Activated CD8-positive, alpha-beta T cell treated with anti-CD3 and anti-CD28 coated beads, Interleukin-2, amount 10 ng/mL, durations not matched to agents 7 days and 5 days (primary cell): ENCODE measurements around the gene ZMIZ1. TPM values are rescaled to one million over a fixed set of nuclear protein-coding genes. Genes with fewer than 3 reads are reported as not detected.
A peak's percentile ranks its signal among the peaks of the same experiment; 100 is the strongest.

Experiments used
- ATAC-seq: fragments of 150-1000 bp; cut with Tn5 transposase; one replicate; pipeline ENCODE4 v1.10.0; 2021; ENCODE audit warnings: moderate library complexity
- CTCF ChIA-PET: fragments of 350-600 bp; sonication (Branson Sonifier 250); formaldehyde crosslinking; loops from one replicate; lab custom pipeline; 2021; ENCODE audit warnings: antibody characterized with exemption; lab: Charles Lee
- POLR2A ChIA-PET: fragments of 350-600 bp; sonication (Branson Sonifier 250); formaldehyde crosslinking; loops from one replicate; lab custom pipeline; 2021; ENCODE audit warnings: antibody characterized with exemption; lab: Charles Lee
- DNase-seq: peaks from one replicate; pipeline ENCODE4 v3.0.0-alpha.2; 2020
- H3K27ac Mint-ChIP-seq: one replicate; pipeline ENCODE4 v1.8.0; 2021; ENCODE audit warnings: mild to moderate bottlenecking, mixed read lengths
- H3K27me3 Mint-ChIP-seq: one replicate; pipeline ENCODE4 v1.8.0; 2021; ENCODE audit warnings: low read depth, mixed read lengths
- H3K36me3 Mint-ChIP-seq: one replicate; pipeline ENCODE4 v1.8.0; 2021; ENCODE audit warnings: low read depth, mixed read lengths
- H3K4me1 Mint-ChIP-seq: one replicate; pipeline ENCODE4 v1.8.0; 2021; ENCODE audit warnings: low read depth, mixed read lengths
- H3K4me3 Mint-ChIP-seq: one replicate; pipeline ENCODE4 v1.8.0; 2021; ENCODE audit warnings: mild to moderate bottlenecking, mixed read lengths
- H3K9me3 Mint-ChIP-seq: one replicate; pipeline ENCODE4 v1.8.0; 2022; ENCODE audit warnings: mixed read lengths; ENCODE audit not compliant: insufficient read depth
- total RNA-seq, 2 experiments: library from RNA; stranded (reverse); gene quantifications; one replicate each; pipeline ENCODE4 v1.2.3, GENCODE V29; 2021

Gene ZMIZ1
- total RNA-seq, 2 experiments from 2014 or later: 39.9 to 40.6 TPM

DNA sequence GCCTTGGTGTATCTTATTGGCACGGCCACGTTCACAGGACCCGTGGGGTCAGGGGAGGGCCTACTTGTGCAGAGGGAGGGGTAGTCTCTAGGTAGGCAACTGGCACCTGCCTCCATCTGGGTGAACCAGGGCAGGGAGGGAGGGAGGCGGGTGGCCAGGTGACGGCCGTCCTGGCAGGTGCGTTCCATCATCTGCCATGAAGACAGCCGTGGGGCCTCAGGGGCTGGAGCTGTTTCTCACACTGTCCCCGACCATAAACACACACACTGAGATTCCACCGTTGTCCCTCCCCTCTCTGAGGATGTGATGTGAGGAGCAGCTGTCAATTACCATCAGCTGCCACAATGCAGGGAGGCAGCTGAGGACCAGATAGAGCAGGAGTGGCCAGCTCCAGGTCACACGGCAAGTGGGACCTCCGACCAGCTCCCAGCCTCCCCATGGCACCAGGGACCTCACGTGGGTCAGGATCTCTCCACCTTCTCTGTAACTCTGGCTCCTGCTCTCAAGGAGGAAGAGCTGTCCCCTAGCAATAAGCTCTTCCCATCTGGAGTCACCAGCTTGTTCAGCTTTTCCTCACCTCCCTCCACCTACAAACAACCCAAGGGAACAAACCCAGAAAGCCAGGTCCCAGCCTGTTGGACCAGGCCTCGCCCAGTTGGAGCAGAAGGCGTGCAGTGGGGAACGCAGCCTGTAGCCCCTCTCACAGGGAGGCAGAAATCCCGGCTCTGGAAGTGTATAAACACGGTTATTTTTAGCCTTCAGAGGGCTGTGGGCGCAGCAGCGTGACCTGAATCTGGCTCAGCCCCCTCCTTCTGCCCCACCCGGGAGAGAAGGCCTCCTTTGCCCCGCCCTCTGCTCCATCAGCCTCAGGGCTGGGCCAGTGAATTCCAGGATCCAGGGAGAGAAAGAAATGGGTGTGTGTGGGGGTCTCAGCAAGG lies 33.1 kb downstream of the ZMIZ1 start:
- peaks cover 28% of the 10 kb centered on the region for H3K4me1 Mint-ChIP-seq
- H3K27me3 Mint-ChIP-seq: no peaks in the 10 kb centered on the region
- no peak overlapping the region for H3K27ac Mint-ChIP-seq
- H3K9me3 Mint-ChIP-seq: no peaks in the 10 kb centered on the region
- POLR2A ChIA-PET: interaction anchor here (1.5 kb wide), 1 partner anchor 20 kb away, joined by 4 read pairs; no protein-coding TSS in a partner anchor
- H3K36me3 Mint-ChIP-seq: no peaks in the 10 kb centered on the region
- CTCF ChIA-PET: interaction anchor here (1.1 to 1.6 kb wide), 2 partner anchors 22 to 93 kb away, joined by 3 to 6 read pairs; no protein-coding TSS in a partner anchor
- H3K4me3 Mint-ChIP-seq: no peak overlapping the region
- ATAC-seq (peak; percentile 35), DNase-seq (no peak)

DNA sequence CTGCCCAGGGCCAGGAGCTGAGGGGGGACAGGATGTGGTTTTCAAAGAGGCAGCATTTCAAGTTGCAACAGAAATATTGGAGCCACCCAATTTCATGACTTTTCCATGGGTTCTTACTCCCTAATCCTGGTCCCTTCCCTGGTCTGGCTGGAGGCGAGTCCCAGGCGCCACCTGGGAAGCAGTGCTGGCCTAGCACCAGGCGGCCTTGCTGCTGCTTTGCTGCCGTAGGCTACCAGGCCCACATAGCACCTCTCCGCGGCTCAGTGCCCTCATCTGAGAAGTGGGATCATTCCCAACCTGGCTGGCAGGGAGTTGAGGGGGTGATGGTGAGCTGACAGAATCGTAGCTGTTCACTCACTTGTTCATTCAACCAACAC lies 33.7 kb downstream of the ZMIZ1 start:
- no peak for ATAC-seq
- H3K27me3 Mint-ChIP-seq: no peaks in the 10 kb centered on the region
- no peak for DNase-seq
- H3K36me3 Mint-ChIP-seq: no peaks in the 10 kb centered on the region
- CTCF ChIA-PET: interaction anchor here (1.6 kb wide), 1 partner anchor 93 kb away, joined by 6 read pairs; no protein-coding TSS in a partner anchor
- no peak overlapping the region for H3K4me3 Mint-ChIP-seq
- H3K27ac Mint-ChIP-seq: no peak overlapping the region
- H3K9me3 Mint-ChIP-seq: no peaks in the 10 kb centered on the region
- POLR2A ChIA-PET: no interaction called here
- peaks cover 28% of the 10 kb centered on the region for H3K4me1 Mint-ChIP-seq

DNA sequence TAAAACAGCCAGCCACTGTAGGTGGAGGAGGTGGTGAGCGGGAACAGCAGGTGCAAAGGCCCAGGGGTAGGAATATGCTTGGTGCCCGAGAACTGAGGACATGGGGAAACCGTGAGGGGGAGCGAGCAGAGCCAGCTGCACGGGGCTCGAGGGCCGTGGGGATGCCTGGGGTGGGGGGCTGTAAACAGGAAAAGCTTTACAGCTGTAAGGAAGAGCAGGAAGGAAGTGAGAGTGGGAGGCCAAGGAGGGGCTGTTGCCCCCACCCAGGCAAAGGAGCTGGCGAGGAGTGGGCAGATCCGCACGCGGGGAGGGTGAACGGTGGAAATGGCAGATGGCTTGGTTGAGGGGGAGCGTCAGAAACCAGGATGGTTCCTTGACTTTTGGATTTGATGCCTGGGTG lies 34.4 kb downstream of the ZMIZ1 start:
- H3K4me1 Mint-ChIP-seq: peaks cover 28% of the 10 kb centered on the region
- ATAC-seq (no peak), DNase-seq (no peak)
- peak overlapping the region; percentile 34 for H3K27ac Mint-ChIP-seq
- no peaks in the 10 kb centered on the region for H3K27me3 Mint-ChIP-seq
- ChIA-PET POLR2A (no interaction called here), CTCF (no interaction called here)
- no peak overlapping the region for H3K4me3 Mint-ChIP-seq
- no peaks in the 10 kb centered on the region for H3K36me3 Mint-ChIP-seq
- no peaks in the 10 kb centered on the region for H3K9me3 Mint-ChIP-seq

DNA sequence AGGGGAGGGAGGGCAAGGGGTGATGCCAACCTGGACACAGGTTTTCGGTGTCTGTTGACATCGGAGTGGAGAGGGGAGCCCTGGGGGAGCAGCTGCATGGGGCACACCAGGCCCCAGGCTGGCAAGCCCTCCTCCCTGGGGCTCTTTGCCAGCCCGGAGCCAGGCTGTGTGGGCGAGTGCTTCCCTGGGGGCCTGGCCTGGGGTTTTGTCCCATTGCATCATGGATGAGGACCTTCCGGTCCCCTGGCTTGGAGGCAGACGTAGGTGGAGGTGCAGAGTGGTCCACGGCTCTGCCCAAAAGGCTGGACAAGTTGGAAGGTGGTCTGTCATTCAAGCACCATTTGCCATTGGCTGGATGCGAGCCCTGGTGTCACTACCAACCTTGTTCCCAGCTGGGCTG lies 34.8 kb downstream of the ZMIZ1 start:
- ATAC-seq: no peak
- ChIA-PET POLR2A (no interaction called here), CTCF (no interaction called here)
- no peak for DNase-seq
- peaks cover 28% of the 10 kb centered on the region for H3K4me1 Mint-ChIP-seq
- H3K4me3 Mint-ChIP-seq: no peak overlapping the region
- H3K9me3 Mint-ChIP-seq: no peaks in the 10 kb centered on the region
- H3K27ac Mint-ChIP-seq: no peak overlapping the region
- no peaks in the 10 kb centered on the region for H3K27me3 Mint-ChIP-seq
- no peaks in the 10 kb centered on the region for H3K36me3 Mint-ChIP-seq

DNA sequence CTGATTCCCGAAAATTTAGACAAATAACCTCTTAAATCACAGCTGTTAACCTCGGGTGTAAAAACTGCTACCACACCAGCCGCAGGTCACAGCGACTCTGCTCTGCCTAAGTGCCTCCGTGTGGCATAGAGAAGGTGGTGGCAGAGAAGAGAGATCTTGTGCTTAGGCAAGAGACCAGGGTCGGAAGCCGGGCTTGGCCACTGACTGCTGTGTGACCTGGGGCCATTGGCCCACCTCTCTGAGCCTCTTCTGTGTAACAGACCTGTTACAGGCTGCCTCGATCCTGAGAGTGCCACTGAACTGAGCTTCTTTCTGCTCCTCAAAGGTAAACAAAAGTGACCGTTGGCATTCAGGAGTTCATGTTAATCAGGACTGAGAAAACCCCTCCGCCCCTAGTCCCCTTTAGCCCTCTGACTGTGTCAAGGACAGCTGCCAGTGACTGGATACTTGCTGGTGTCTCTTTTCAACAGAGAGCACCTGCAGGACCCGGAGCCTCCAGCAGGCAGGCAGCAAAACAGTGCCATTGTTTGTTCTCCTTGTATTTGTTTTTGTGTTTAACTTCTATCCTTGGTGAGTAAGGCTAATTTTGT lies 36.5 kb downstream of the ZMIZ1 start:
- H3K36me3 Mint-ChIP-seq: no peaks in the 10 kb centered on the region
- DNase-seq: no peak
- no peak overlapping the region for H3K27ac Mint-ChIP-seq
- no peak for ATAC-seq
- ChIA-PET CTCF (interaction anchor here (2.3 kb wide), 1 partner anchor 90 kb away, joined by 13 read pairs; no protein-coding TSS in a partner anchor), POLR2A (no interaction called here)
- H3K4me1 Mint-ChIP-seq: peaks cover 24% of the 10 kb centered on the region
- no peaks in the 10 kb centered on the region for H3K9me3 Mint-ChIP-seq
- no peak overlapping the region for H3K4me3 Mint-ChIP-seq
- no peaks in the 10 kb centered on the region for H3K27me3 Mint-ChIP-seq

DNA sequence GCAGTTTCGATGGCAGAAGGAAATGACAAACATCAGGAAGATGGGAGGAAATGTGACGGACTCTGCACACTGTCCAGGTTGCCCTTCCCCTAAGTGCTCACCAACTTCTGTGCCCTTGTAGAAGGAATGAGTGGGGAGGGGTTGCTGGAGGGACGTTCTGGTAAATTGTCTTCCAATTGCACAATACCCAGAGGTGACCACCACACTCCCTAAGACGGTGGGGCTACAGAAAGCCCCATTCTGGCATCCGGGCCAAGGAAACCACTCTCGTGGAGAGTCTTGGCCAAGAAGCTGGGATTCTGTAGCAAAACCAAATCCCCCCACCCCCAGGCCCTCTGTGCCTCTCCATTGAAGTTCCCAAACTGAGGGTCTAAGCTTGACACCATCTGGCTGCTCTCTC lies 37.1 kb downstream of the ZMIZ1 start:
- Mint-ChIP-seq H3K27me3 (no peaks in the 10 kb centered on the region), H3K4me3 (no peak overlapping the region), H3K27ac (no peak overlapping the region), H3K36me3 (no peaks in the 10 kb centered on the region), H3K9me3 (no peaks in the 10 kb centered on the region), H3K4me1 (peaks cover 24% of the 10 kb centered on the region)
- POLR2A ChIA-PET: interaction anchor here (0.8 kb wide), 1 partner anchor 13 kb away, joined by 4 read pairs; no protein-coding TSS in a partner anchor
- ATAC-seq (no peak), DNase-seq (no peak)
- CTCF ChIA-PET: interaction anchor here (2.3 kb wide), 1 partner anchor 90 kb away, joined by 13 read pairs; no protein-coding TSS in a partner anchor

DNA sequence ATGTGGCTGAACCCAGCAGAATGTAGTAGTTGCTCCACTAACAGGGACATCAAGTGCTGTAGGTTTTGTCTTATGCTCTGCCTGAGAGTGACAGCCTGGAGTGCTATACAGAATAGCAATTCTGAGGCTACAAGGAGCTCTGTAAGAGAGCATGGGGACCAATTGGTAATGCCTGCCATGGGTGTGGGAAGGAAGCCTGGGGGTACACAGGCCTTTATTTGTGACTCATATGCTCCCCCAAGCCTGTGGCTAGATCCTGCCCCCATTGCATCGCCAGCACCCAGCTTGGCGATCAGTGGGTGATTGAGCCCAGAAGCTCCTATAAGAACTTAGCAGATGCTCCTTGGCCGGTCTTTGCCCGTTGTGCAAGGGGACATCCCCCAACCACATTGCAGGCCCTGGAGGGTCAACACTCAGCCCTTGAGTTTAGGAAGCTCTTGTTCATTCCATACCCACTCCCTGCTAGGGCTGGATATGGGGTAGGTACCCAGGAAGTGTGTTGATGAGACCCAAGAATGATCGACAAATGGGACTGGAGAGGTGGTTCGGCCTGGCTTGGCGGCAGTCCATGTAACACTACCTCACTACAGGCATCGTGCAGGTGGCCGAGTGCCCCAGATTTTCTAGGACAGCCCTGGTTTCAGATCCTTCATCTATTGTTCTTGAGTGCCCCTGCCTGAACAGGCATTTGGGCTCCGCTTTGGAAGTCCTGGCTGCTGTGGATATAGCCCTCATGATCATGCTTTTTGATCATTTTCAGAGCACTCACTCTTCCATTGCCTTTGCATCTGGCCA lies 37.7 kb downstream of the ZMIZ1 start:
- Mint-ChIP-seq H3K27ac (no peak overlapping the region), H3K36me3 (no peaks in the 10 kb centered on the region), H3K4me3 (no peak overlapping the region), H3K4me1 (peaks cover 24% of the 10 kb centered on the region), H3K9me3 (no peaks in the 10 kb centered on the region), H3K27me3 (no peaks in the 10 kb centered on the region)
- DNase-seq (no peak), ATAC-seq (no peak)
- CTCF ChIA-PET: interaction anchor here (2.3 kb wide), 1 partner anchor 89 kb away, joined by 13 read pairs; no protein-coding TSS in a partner anchor
- POLR2A ChIA-PET: interaction anchor here (0.8 kb wide), 1 partner anchor 12 kb away, joined by 4 read pairs; no protein-coding TSS in a partner anchor

DNA sequence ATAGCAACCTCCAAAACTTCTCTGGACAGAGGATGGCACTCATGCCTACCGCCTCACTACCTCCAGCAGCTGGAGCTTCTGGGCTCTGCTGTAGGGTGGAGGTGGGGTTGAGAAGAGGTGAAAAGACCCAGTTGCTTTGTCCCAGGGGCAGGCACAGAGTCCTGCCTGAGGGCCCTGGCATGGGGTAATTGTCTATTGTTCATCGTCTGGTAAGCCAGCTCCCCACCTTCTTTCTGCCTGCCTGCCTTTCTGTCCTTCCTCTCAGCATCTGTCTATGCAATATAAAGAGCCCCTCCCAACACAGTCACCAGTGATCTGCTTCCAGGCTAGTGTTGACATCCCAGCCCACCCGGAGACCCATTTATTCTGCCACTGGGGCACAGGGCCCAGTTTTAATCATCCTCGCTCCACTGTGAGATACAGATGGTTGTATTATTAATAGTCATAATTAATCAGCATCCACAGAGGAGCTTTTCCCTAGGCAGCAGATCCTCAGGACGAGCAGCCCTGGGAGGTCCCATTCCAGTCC lies 39.0 kb downstream of the ZMIZ1 start:
- Mint-ChIP-seq H3K9me3 (no peaks in the 10 kb centered on the region), H3K27ac (no peak overlapping the region), H3K4me1 (peaks cover 13% of the 10 kb centered on the region), H3K27me3 (no peaks in the 10 kb centered on the region), H3K4me3 (no peak overlapping the region), H3K36me3 (no peaks in the 10 kb centered on the region)
- no peak for ATAC-seq
- no peak for DNase-seq
- ChIA-PET CTCF (no interaction called here), POLR2A (interaction anchor here (0.6 kb wide), 1 partner anchor 1075 kb away, joined by 3 read pairs; no protein-coding TSS in a partner anchor)

DNA sequence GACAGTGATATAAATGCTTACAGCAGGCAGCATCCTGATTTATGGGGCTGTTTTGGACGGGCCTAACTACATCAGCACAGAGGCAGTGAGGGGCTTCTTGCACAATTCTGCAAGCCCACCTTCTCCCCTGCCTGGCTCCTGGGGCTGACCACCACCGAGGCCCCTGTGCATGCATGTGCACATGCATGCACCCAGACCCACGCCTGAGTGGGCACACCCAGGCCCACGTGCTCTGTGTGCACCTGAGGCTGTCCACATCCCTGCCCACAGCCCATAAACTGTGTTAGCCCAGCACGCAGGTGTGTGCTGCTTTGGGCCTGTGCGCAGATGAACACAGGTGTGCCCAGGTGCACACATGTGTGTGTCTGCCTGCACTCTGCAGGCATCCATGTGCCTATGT lies 40.0 kb downstream of the ZMIZ1 start:
- ATAC-seq (no peak), DNase-seq (no peak)
- Mint-ChIP-seq H3K4me1 (peaks cover 8% of the 10 kb centered on the region), H3K27me3 (no peaks in the 10 kb centered on the region), H3K9me3 (no peaks in the 10 kb centered on the region), H3K4me3 (no peak overlapping the region), H3K36me3 (no peaks in the 10 kb centered on the region), H3K27ac (no peak overlapping the region)
- ChIA-PET CTCF (no interaction called here), POLR2A (interaction anchor here (0.6 kb wide), 1 partner anchor 1076 kb away, joined by 3 read pairs; no protein-coding TSS in a partner anchor)

DNA sequence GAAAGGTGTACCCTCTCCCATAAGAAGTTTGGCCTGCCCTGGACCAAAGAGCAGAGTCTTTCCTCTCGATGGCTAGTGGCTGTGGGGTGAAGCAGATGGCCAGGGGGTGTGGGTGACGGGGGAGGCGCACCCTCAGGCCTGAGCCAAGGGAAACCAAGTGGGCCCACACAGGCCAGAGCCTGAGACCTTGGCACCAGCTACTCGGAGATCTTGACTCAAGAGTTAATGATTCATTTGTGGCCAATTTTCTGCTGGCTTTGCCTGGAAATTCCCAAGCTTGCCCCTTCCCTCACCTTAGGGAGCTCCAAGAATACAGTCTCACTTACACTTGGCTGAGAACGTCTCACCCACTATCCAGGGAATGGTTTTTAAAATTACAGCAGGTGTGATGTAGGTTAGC lies 42.7 kb downstream of the ZMIZ1 start:
- Mint-ChIP-seq H3K9me3 (no peaks in the 10 kb centered on the region), H3K27ac (no peak overlapping the region), H3K4me1 (peaks cover 15% of the 10 kb centered on the region), H3K36me3 (no peaks in the 10 kb centered on the region), H3K4me3 (no peak overlapping the region), H3K27me3 (no peaks in the 10 kb centered on the region)
- CTCF ChIA-PET: no interaction called here
- POLR2A ChIA-PET: no interaction called here
- DNase-seq (no peak), ATAC-seq (no peak)
